ENCODE data around the gene ZNF346.

The ZNF346 gene

GRCh38 chr5:177022386-177023302 is at the start of gene ZNF346 (continued):
- no peak for TF ChIP-seq ZNF239 (tag by site-specific recombination; IDR thresholded peaks at IDR 0.05)
- no peak for TF ChIP-seq ZNF311 (tag by site-specific recombination; IDR thresholded peaks at IDR 0.05; ENCODE audit: borderline replicate concordance)
- no peak for TF ChIP-seq ZNF16 (tag by site-specific recombination; IDR thresholded peaks at IDR 0.05; ENCODE audit: low read depth)
- TF ChIP-seq ZNF585B (tag by site-specific recombination; IDR thresholded peaks at IDR 0.05): no peak
- TF ChIP-seq, protein P1, sequence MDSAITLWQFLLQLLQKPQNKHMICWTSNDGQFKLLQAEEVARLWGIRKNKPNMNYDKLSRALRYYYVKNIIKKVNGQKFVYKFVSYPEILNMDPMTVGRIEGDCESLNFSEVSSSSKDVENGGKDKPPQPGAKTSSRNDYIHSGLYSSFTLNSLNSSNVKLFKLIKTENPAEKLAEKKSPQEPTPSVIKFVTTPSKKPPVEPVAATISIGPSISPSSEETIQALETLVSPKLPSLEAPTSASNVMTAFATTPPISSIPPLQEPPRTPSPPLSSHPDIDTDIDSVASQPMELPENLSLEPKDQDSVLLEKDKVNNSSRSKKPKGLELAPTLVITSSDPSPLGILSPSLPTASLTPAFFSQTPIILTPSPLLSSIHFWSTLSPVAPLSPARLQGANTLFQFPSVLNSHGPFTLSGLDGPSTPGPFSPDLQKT (IDR thresholded peaks at IDR 0.05; ENCODE audit: borderline replicate concordance, low read depth, low read length): no peak

DNA sequence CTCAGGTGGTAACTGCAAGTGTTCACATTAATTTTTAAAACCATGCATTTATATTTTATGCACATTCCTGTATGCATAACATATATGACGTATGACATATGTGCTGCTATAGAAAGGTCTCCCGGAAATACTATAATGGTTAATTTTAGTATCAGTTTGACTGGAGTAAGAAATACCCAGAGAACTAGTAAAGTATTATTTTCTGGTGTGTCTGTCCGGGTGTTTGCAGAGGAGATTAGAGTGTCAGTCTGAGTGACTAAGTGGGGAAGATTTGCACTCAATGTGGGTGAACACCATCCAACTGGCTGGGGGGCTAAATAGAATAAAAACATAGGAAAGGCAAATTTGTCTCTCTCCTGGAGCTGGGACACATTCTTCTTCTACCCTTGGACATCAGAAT is 42.8 kb upstream of the ZNF346 start:
- no peak overlapping the region for H3K27ac ChIP-seq (ENCODE audit: extremely low read depth, low read depth, low read length)
- TF ChIP-seq ZIC2 (tag by site-specific recombination; IDR thresholded peaks at IDR 0.05): no peak
- TF ChIP-seq, protein P2, sequence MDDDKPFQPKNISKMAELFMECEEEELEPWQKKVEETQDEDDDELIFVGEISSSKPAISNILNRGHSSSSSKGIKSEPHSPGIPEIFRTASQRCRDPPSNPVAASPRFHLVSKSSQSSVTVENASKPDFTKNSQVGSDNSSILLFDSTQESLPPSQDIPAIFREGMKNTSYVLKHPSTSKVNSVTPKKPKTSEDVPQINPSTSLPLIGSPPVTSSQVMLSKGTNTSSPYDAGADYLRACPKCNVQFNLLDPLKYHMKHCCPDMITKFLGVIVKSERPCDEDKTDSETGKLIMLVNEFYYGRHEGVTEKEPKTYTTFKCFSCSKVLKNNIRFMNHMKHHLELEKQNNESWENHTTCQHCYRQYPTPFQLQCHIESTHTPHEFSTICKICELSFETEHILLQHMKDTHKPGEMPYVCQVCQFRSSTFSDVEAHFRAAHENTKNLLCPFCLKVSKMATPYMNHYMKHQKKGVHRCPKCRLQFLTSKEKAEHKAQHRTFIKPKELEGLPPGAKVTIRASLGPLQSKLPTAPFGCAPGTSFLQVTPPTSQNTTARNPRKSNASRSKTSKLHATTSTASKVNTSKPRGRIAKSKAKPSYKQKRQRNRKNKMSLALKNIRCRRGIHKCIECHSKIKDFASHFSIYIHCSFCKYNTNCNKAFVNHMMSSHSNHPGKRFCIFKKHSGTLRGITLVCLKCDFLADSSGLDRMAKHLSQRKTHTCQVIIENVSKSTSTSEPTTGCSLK (tag by site-specific recombination; IDR thresholded peaks at IDR 0.05): no peak
- no peak for TF ChIP-seq ZNF16 (tag by site-specific recombination; IDR thresholded peaks at IDR 0.05; ENCODE audit: low read depth)
- TF ChIP-seq ZNF707 (tag by site-specific recombination; IDR thresholded peaks at IDR 0.05): no peak
- TF ChIP-seq ZNF37A (tag by site-specific recombination; IDR thresholded peaks at IDR 0.05): no peak
- TF ChIP-seq SCRT2 (tag by site-specific recombination; IDR thresholded peaks at IDR 0.05): no peak
- TF ChIP-seq BCL11A (tag by site-specific recombination; IDR thresholded peaks at IDR 0.05; ENCODE audit: low read depth): no peak
- TF ChIP-seq ZNF664 (tag by site-specific recombination; IDR thresholded peaks at IDR 0.05): no peak
- no peak for TF ChIP-seq WT1 (tag by site-specific recombination; IDR thresholded peaks at IDR 0.05)
- no peak for TF ChIP-seq MEIS1 (CRISPR knock-in tag; IDR thresholded peaks at IDR 0.05; ENCODE audit: borderline replicate concordance)
- TF ChIP-seq ZSCAN30 (tag by site-specific recombination; IDR thresholded peaks at IDR 0.05): no peak
- TF ChIP-seq ZNF792 (tag by site-specific recombination; IDR thresholded peaks at IDR 0.05): no peak
- TF ChIP-seq, protein P3, sequence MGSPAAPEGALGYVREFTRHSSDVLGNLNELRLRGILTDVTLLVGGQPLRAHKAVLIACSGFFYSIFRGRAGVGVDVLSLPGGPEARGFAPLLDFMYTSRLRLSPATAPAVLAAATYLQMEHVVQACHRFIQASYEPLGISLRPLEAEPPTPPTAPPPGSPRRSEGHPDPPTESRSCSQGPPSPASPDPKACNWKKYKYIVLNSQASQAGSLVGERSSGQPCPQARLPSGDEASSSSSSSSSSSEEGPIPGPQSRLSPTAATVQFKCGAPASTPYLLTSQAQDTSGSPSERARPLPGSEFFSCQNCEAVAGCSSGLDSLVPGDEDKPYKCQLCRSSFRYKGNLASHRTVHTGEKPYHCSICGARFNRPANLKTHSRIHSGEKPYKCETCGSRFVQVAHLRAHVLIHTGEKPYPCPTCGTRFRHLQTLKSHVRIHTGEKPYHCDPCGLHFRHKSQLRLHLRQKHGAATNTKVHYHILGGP (tag by site-specific recombination; IDR thresholded peaks at IDR 0.05): no peak
- TF ChIP-seq ZNF157 (tag by site-specific recombination; IDR thresholded peaks at IDR 0.05): no peak
- no peak for TF ChIP-seq ZNF558 (tag by site-specific recombination; IDR thresholded peaks at IDR 0.05)
- TF ChIP-seq ZNF223 (tag by site-specific recombination; IDR thresholded peaks at IDR 0.05): no peak
- ChIA-PET CTCF (interaction anchor here (1.1 kb wide), 1 partner anchor 132 kb away, joined by 3 read pairs; no protein-coding TSS in a partner anchor), POLR2A (no interaction called here)
- no peaks in the 10 kb centered on the region for H3K9me3 ChIP-seq (ENCODE audit: control insufficient read depth, insufficient read depth, low read depth, low read length)
- H3K4me1 ChIP-seq (ENCODE audit: control insufficient read depth, insufficient read depth, low read length): no peaks in the 10 kb centered on the region
- peaks cover 42 to 45% of the 10 kb centered on the region in 2 experiments for H3K36me3 ChIP-seq (ENCODE audit: control insufficient read depth in 2 of 2, insufficient read depth in 1 of 2, low read length in 2 of 2)
- H3K4me3 ChIP-seq (ENCODE audit: low read depth, low read length): no peak overlapping the region

All from HEK293 (cell line).